Sciatic nerve (tissue), 2 donors: ENCODE data around the gene CEACAM5. TPM values are rescaled to one million over a fixed set of nuclear protein-coding genes. Genes with fewer than 3 reads are reported as not detected.
A peak's percentile ranks its signal among the peaks of the same experiment; 100 is the strongest.

Experiments used
- ATAC-seq: fragments of 200-7000 bp; cut with Tn5 transposase; one replicate; pipeline ENCODE4 v1.9.1; 2020; ENCODE audit warnings: mild to moderate bottlenecking, moderate library complexity
- DNase-seq: peaks from one replicate; pipeline ENCODE4 v3.0.0-alpha.2; 2020; ENCODE audit warnings: low spot score
- intact Hi-C: fragments of 100-400 bp; cut with DNase I; formaldehyde crosslinking; loops from one replicate; pipeline ENCODE4 v1.14.2; 2022
- total RNA-seq: library from RNA; stranded (reverse); fragmentation: NEBNext Ultra II Directional; extraction: Animal tissue kit (Norgen Biotek cat#: 25700); gene quantifications from one replicate; pipeline ENCODE4 v1.2.1, GENCODE V29; 2021
- donor health status: DM: no; HTN: no; CAD: no.
- donor health status: DM: no; HTN: no; CAD: no.

CEACAM5 gene
- 0.22 TPM for total RNA-seq

DNA sequence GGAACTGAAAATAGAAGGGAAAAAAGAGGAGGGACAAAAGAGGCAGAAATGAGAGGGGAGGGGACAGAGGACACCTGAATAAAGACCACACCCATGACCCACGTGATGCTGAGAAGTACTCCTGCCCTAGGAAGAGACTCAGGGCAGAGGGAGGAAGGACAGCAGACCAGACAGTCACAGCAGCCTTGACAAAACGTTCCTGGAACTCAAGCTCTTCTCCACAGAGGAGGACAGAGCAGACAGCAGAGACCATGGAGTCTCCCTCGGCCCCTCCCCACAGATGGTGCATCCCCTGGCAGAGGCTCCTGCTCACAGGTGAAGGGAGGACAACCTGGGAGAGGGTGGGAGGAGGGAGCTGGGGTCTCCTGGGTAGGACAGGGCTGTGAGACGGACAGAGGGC, at the start of gene CEACAM5:
Gene CEACAM5, plus strand, starts transcription at position 146 of the 400 bp plus-strand sequence. Its CDS starts 106 bp downstream, at position 252.
- ATAC-seq (no peak), DNase-seq (peak; percentile 8)
- intact Hi-C loops, result no loop called here

GRCh38 chr19:41666075-41666474, 42.4 kb upstream of the CEACAM5 start:
- ATAC-seq (no peak), DNase-seq (no peak)
- intact Hi-C loops, result no loop called here

DNA sequence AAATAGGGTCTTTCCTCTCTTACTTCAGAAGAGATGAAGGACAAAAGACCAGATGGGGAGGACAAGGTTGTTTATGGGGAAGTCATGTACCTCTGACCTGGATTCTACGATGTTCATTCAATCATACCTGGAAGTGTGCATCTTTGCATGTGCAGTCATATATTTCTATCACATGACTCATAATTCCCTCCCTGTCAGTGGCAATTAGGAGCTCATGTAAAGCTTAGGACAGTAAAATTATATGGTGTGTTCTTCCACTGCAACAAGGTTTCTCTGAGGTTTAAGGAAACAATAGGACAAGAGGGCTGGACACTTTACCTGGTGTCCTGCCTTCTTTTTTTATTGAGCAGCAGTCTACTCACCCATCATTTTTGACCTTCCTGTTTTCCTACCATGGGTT, 40.1 kb upstream of the CEACAM5 start:
- DNase-seq (no peak), ATAC-seq (no peak)
- intact Hi-C loops, result no loop called here

GRCh38 chr19:41670755-41671154, 37.7 kb upstream of the CEACAM5 start:
- ATAC-seq, result no peak
- intact Hi-C loops, result no loop called here
- no peak for DNase-seq

DNA sequence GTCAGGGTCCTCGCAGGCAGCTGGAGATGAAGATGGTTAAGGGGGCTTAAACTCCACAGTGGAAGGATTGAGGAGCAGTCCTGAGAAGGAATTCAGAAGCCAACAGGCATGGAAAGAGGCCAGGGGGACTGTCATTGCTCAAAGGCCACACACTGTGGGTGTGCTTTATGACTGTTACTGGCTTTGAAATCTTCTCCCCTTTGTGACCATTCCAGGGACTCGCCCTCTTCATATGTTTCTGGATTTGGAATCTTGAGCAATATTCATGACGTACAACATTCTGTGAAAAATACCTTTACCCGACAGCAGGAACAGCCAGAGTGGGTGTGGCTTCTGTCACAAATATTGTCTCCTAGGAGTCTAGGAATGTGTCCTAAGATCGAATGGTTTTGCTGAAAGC, 36.9 kb upstream of the CEACAM5 start:
- ATAC-seq, result no peak

DNA sequence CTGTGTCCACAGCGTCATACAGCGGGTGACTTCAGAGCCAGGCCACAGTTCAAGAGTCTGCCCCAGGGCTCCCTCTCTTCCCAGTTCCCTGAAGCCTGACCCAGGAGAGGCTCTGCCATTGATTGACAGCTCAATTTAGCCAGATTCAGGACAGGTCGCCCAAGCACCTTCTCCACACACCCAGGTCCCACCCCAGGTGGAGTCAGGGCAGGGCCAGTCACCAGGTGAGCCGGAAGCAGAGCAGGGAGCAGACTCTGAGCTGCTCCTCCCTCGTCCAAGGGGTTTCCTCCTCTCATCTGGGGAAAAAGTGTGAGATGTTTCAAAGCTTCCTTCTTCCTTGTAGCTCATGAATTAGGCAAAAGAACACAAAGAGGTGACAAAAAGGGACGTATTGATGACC, 26.0 kb upstream of the CEACAM5 start:
- intact Hi-C loops, result no loop called here
- DNase-seq, result no peak
- ATAC-seq, result no peak

More for the DNA sequence above, 36.9 kb upstream of the CEACAM5 start:
- DNase-seq, result no peak
- intact Hi-C loops, result no loop called here

DNA sequence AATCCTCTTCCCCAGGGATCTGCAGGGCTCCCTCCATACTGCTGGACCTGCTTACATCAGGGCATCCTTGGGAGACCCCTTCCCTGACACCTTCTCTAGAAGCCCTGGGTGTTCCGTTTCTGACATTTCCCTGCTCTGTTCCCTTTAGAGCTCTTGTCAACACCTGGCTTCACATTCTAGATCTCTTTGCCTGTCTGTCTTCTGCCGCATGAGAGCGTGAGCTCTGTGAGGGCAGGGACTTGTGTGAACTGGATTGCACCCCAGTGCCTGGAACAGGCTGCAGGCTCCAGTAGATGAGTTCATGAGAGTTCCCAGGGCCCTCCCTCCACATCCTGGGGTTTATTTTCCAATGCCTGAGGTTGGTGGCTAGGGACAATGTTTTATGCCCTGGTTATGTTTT, 21.0 kb upstream of the CEACAM5 start:
- intact Hi-C loops, result no loop called here
- ATAC-seq (no peak), DNase-seq (no peak)

DNA sequence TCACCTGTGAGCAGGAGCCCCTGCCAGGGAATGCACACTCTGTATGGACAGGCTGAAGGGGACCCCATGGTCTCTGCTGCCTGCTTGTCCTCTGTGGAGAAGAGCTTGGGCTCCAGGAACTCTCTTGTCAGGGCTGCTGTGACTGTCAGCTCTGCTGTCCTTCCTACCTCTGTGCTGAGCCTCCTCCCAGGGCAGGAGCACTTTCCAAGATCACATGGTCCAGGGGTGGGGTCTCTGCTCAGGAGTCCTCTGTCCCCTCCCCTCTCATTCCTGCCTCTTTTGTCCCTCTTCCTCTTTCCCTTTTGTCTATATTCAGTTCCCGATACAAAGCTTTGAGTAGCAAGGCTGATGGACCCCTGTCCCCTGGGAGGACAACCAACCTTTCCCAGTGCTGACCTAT, 20.3 kb upstream of the CEACAM5 start, which contains the start of gene CEACAM7:
Gene CEACAM7, minus strand, starts transcription at position 173 of the 400 bp plus-strand sequence. Its CDS starts 105 bp downstream, at position 68.
- intact Hi-C loops, result no loop called here
- DNase-seq, result no peak
- ATAC-seq, result no peak

DNA sequence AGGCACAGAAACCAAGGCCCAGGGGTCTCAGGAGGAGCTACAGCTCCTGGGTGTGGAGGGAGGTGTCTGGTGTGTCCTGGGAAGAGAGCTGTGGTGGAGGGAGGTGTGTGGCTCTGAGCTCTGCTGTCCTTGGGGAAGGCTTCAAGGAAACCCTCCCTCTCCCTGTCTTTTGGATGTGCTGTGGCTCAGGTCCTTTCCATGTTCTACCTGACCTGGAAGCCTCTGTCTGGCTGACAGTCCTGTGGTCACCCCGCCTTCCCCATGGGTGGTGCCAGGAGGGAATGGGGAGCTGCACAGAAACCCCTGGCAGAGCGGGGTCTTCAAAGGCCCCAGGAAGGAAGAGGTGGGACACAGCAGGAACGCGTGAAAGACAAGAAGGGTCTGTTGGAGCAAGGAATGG, 19.7 kb upstream of the CEACAM5 start:
- no peak for DNase-seq
- intact Hi-C loops, result no loop called here
- ATAC-seq, result no peak

- DNase-seq (no peak), ATAC-seq (no peak)
- intact Hi-C loops, result no loop called here
Measured at GRCh38 chr19:41689993-41690800, 18.2 kb upstream of the CEACAM5 start.

GRCh38 chr19:41690801-41691065, 17.7 kb upstream of the CEACAM5 start:
- intact Hi-C loops, result no loop called here
- ATAC-seq (no peak), DNase-seq (no peak)

DNA sequence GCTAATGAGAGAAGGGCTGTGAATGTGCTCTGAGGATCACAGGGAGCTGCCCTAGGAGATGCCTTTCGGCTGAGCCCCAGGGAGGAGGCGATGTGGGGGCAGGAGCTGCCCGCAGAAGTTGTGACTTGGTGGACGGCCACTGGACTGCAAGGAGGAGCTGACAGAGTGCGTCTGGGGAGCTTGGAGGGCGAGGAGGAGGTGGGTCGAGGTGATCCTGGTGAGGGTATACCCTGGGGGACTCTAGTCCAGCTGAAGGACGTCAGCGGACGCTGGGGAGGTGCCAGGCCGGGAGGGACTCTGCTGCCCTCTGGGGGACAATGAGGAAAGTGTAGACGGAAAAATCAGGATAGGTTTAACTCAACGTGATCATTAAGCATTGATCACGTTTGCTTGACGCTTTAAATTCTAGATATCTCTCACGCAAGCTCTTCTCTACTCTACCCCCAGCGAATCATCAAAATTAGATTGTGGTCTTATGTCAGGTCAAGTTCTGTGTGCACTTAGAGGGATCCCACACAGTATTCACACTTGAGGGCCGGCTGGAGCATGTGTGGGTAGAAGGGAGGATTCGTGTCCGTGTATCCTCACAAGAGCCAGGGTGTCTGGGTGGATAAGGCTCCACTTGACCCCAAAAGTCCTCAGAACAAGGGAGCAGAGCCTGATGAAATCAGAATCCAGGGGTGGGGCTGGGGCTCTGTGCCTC, 17.0 kb upstream of the CEACAM5 start:
- peak; percentile 28 for DNase-seq

GRCh38 chr19:41694196-41694595, 14.2 kb upstream of the CEACAM5 start:
- ATAC-seq (no peak), DNase-seq (peak; percentile 8)
- intact Hi-C loops, result no loop called here

More for the DNA sequence above, 17.0 kb upstream of the CEACAM5 start:
- intact Hi-C loops, result no loop called here
- ATAC-seq, result no peak

DNA sequence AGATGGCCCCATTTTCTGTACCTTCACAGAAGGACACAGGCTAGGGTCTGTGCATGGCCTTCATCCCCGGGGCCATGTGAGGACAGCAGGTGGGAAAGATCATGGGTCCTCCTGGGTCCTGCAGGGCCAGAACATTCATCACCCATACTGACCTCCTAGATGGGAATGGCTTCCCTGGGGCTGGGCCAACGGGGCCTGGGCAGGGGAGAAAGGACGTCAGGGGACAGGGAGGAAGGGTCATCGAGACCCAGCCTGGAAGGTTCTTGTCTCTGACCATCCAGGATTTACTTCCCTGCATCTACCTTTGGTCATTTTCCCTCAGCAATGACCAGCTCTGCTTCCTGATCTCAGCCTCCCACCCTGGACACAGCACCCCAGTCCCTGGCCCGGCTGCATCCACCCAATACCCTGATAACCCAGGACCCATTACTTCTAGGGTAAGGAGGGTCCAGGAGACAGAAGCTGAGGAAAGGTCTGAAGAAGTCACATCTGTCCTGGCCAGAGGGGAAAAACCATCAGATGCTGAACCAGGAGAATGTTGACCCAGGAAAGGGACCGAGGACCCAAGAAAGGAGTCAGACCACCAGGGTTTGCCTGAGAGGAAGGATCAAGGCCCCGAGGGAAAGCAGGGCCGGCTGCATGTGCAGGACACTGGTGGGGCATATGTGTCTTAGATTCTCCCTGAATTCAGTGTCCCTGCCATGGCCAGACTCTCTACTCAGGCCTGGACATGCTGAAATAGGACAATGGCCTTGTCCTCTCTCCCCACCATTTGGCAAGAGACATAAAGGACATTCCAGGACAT, 13.4 kb upstream of the CEACAM5 start:
- no peak for ATAC-seq
- intact Hi-C loops, result no loop called here
- DNase-seq, result peak; percentile 35

DNA sequence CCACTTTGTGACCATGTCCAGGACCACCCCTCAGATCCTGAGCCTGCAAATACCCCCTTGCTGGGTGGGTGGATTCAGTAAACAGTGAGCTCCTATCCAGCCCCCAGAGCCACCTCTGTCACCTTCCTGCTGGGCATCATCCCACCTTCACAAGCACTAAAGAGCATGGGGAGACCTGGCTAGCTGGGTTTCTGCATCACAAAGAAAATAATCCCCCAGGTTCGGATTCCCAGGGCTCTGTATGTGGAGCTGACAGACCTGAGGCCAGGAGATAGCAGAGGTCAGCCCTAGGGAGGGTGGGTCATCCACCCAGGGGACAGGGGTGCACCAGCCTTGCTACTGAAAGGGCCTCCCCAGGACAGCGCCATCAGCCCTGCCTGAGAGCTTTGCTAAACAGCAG, 12.7 kb upstream of the CEACAM5 start:
- intact Hi-C loops, result no loop called here
- DNase-seq (peak; percentile 22), ATAC-seq (no peak)

DNA sequence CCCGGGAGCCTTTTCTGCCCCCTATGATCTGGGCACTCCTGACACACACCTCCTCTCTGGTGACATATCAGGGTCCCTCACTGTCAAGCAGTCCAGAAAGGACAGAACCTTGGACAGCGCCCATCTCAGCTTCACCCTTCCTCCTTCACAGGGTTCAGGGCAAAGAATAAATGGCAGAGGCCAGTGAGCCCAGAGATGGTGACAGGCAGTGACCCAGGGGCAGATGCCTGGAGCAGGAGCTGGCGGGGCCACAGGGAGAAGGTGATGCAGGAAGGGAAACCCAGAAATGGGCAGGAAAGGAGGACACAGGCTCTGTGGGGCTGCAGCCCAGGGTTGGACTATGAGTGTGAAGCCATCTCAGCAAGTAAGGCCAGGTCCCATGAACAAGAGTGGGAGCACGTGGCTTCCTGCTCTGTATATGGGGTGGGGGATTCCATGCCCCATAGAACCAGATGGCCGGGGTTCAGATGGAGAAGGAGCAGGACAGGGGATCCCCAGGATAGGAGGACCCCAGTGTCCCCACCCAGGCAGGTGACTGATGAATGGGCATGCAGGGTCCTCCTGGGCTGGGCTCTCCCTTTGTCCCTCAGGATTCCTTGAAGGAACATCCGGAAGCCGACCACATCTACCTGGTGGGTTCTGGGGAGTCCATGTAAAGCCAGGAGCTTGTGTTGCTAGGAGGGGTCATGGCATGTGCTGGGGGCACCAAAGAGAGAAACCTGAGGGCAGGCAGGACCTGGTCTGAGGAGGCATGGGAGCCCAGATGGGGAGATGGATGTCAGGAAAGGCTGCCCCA, 11.8 kb upstream of the CEACAM5 start:
- peak; percentile 30 for DNase-seq
- no peak for ATAC-seq
- intact Hi-C loops, result no loop called here

DNA sequence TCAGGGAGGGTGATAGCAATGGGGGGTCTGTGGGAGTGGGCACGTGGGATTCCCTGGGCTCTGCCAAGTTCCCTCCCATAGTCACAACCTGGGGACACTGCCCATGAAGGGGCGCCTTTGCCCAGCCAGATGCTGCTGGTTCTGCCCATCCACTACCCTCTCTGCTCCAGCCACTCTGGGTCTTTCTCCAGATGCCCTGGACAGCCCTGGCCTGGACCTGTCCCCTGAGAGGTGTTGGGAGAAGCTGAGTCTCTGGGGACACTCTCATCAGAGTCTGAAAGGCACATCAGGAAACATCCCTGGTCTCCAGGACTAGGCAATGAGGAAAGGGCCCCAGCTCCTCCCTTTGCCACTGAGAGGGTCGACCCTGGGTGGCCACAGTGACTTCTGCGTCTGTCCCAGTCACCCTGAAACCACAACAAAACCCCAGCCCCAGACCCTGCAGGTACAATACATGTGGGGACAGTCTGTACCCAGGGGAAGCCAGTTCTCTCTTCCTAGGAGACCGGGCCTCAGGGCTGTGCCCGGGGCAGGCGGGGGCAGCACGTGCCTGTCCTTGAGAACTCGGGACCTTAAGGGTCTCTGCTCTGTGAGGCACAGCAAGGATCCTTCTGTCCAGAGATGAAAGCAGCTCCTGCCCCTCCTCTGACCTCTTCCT, 11.1 kb upstream of the CEACAM5 start:
- DNase-seq (peak; percentile 26), ATAC-seq (no peak)
- intact Hi-C loops, result no loop called here

DNA sequence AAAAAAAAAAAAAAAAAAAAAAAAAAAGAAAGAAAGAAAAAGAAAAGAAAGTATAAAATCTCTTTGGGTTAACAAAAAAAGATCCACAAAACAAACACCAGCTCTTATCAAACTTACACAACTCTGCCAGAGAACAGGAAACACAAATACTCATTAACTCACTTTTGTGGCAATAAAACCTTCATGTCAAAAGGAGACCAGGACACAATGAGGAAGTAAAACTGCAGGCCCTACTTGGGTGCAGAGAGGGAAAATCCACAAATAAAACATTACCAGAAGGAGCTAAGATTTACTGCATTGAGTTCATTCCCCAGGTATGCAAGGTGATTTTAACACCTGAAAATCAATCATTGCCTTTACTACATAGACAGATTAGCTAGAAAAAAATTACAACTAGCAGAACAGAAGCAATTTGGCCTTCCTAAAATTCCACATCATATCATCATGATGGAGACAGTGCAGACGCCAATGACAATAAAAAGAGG, 9.6 kb upstream of the CEACAM5 start:
- intact Hi-C loops, result no loop called here
- ATAC-seq (no peak), DNase-seq (no peak)
